Right renal pelvis (tissue), 4 donors: ENCODE results near the gene C16orf92. TPM values are rescaled to one million over a fixed set of nuclear protein-coding genes. Genes with fewer than 3 reads are reported as not detected.

Source experiments
- DNase-seq, 4 donors: peaks; one replicate each; pipeline ENCODE4 v3.0.0-alpha.2; 2013; ENCODE audit warnings: low read depth in 4 of 4, low spot score in 3 of 4, missing footprints in 1 of 4
- polyA plus RNA-seq, 4 donors: library from polyadenylated mRNA; unstranded; fragments of 120-200 nt; gene quantifications; one replicate each; pipeline ENCODE4 v1.2.1, GENCODE V29; 2013; ENCODE audit not compliant: insufficient read length in 4 of 4

Gene C16orf92
- polyA plus RNA-seq, 4 donors = not detected

DNA sequence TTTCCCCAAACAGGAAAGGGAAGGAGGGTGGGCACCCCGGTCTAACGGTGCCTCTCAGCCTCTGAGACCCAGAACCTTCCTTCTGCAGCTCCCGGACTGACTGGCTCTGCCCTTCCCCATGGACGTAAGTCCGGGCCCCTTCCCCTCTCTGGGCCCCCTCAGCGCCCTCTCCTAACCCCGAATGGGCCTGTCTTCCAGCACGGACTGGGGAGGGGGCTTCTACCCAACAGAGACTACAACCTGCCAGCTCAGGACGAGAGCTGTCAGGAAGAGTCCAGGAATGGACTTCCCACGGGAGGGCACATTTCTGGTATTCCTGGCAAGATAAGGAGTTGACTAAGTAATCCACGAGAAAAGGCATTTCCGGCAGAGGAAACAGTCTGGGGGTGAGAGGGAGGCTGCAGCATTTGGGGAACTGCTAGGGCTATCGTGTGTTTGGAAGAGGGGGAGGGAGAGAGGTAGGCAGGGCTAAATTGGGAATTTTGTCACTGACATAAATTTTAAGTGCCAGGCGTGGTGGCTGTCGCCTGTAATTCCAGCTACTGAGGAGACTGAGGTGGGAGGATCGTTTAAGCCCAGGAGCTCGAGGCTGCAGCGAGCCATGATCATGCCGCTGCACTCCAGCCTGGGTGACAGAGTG lies 30.5 kb downstream of the C16orf92 start:
- no peak for DNase-seq

DNA sequence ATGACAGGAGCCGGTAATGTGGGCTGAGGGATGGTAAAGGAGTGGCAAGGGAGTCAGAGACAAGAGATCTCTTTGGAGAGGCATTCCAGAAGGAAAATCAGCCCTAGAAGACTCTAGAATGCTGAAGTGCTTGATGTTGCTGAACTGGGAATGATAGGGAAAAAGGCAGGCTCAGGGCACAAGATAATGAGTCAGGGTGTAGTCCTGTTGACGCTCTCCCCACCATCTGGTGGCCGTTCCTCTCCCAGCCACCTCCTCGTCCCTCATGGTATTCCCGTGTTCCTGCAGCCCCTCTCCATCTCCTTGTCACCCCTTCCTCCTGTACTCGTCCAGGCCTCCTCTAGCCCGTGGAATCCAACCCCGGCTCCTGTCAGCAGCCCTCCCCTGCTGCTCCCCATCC lies 31.5 kb downstream of the C16orf92 start:
- DNase-seq = no peak

DNA sequence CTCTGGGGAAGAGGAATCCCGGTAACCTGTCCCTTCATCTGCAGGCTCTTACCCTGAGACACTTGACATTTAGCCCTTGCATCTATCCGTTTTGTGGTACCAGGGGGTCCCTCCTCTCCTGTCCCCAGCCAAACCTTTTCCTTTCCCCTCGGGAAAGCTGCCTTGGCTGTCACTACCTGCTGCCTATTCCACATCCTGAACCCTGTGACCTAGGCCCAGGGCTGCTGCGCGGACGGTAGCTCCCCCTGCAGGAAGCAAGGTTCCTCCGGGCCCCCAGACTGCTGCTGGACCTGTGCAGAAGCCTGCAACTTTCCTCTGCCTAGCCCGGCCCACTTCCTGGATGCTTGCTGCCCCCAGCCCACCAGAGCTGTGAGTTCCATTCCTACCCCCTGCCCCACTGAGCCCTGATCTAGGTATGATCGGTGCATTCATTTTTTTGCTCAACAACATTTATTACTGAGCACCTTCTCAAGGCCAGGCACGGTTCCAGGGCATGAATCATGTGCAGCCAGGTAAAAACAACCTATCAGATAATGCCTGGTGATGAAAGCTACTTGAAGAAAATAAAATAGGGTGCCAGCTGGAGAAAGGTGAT lies 32.1 kb downstream of the C16orf92 start:
- DNase-seq = no peak

DNA sequence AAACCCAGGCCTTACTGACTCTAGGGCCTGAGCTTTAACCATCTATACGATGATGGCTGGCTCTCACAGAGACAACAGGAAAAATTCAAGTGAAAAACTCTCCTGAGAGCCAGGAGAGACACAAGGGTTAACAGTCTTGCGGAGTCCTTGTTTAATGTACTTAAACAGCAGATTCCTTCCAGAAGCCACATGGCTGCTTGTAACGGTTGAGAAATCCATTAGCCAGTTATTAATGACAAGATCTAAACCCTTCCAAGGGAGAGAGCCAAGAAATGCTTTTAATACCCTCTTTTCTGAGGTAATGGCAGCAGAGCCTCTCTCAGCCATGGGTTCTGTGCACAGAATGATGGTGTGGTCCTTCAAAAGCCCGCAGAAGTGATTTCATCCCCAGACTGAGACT lies 37.3 kb downstream of the C16orf92 start:
- DNase-seq = no peak

GRCh38 chr16:30060836-30061554 lies 38.0 kb downstream of the C16orf92 start:
- DNase-seq = no peak

GRCh38 chr16:30063278-30063892 lies 40.4 kb downstream of the C16orf92 start:
- no peak for DNase-seq

DNA sequence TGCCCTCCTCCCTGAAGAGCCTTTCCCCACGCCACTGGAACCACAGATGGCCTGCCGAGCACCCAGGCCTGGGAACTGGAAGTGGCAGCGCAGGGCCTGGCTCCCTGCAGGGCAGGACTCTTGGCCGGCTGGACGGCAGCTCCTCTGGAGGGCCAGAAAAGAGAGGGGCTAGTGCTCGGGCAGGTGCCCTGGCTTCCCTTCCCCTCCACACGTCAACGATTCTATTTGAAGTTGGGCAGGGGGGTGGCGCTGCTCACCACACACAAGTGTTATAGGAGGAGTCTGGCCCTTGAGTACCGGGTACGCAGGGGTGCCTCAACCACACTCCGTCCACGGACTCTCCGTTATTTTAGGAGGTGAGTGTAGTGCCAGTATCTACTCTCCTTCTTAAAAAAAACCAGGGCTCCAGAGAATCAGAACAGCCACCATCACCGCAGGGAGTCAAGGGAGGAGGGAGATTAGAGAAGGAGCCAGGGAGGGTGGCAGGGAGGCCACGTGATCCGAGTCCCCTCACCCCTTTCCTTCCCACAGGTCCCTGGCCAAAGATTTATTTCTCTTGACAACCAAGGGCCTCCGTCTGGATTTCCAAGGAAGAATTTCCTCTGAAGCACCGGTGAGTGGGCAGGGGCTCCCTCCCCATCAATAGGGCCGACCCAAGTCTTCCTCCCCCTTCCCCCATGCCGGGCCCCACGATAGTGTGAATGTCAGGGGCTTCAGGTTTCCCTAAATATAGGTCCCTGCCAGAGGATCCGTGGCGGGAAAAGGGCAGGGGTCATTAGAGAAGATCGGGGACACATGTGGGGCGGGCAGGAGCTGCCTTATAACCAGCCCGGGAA lies 41.1 kb downstream of the C16orf92 start:
- peak in 2 of 4 donors; percentile 53 to 68 for DNase-seq

DNA sequence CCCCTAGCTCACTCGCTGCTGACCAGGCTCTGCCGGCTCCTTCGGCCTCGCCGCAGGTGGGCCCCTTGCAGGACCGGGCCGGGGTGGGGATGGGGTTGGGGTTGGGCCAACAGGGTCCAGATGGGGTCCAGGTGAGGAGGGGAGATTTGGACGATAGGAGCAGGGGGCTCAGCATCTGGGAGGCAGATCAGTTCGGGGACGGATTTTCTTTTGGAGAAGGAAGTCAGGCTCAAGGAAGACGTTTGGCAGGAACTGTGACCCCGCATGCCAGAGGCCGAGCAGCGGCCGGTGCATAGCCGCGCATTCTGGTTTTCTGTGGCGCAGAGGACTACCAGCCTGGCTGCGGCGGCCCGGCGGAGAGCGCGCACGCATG lies 41.7 kb downstream of the C16orf92 start:
- DNase-seq = no peak

DNA sequence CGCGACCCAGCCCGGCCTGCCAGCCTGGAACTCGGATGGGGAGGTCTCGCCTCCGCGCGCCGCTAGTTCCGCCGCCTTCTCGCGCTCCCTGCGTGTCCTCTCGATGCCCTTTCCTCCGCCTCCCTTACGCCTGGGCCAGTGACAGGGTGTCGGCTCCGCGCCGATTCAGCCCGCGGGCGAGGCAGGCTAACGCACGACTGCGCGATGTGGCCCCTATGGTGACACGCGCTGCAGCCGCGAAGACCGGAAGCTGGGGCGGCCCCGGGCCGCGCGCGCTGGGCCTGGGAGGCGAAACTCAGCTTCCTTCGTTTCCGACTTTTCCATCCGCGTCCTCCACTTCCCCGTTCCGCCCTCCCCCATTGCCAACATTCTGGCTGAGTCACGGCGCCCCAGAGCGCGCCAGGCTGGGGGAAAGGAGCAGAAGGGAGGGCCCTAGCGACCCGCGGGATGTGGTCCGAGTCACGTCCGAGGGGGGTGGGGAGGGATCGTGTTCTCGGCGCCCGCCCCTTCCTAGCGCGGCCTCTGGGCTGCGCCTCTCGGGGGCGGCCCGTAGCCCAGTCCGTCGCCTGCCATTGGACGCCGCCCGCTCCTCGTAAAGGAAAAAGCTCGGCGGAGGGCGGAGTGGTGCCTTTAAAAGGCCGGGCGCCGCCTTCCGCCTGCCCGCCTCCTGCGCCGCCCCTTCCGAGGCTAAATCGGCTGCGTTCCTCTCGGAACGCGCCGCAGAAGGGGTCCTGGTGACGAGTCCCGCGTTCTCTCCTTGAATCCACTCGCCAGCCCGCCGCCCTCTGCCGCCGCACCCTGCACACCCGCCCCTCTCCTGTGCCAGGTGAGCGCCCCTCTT lies 42.3 kb downstream of the C16orf92 start, which contains the start of gene ALDOA:
Gene ALDOA, plus strand, starts transcription at position 659 of the 841 bp plus-strand sequence. CDS start 1,138 bp downstream, outside the sequence.
- DNase-seq = peak; percentile 94 to 97 (median 96)

DNA sequence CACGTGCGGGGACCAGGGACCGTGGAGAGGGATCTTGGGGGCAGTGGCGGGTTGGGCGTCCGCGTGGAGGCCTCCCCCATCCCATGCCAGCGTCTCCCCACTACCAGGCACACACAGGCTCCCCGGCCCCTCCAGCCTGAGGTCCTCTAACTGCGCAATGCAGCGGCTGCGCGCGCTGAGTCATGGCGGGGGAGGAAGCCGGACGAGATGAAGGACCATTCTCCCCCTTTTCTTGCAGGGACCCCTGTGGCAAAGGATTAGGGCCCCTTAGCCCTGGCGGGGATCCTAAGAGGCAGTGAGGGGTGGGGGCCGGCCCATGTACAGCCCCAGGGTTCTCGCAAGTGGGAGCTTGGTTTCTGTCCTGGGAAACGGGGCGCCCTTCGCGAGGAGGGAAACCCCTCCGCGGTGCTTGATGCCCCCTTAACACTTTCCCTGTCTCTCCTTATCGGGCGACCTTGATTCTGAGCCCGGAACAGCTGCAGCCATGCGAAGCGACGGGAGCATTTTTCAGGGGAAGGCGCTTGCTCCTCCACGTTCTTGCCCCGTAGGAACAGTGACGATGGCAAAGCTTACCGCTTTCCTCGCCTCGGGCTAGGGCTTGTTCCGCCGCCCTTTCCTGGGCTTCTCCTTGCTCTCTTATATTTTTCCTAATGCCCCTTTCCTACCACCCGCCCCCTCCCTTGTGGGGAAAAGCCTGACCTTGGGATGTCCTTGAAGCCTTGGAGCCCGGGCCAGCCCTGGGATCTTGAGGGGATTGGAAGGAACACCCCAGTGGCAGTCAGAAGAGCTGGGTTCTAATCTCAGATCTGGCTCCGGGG lies 43.2 kb downstream of the C16orf92 start:
- DNase-seq = no peak

GRCh38 chr16:30066761-30067583 lies 44.0 kb downstream of the C16orf92 start:
- no peak for DNase-seq

DNA sequence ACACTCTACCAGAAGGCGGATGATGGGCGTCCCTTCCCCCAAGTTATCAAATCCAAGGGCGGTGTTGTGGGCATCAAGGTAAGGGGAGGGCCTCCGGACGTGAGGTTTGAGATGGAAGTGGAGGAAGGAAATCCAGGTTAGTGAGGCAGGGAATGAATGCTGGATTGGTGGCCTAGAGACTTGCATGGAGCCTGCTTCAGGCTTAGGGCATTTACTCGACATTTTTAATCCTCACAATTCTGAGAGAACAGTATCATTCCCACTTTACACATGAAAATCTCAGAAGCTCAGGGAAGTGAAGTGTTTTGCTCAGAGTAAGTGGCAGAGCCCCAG lies 44.6 kb downstream of the C16orf92 start:
- no peak for DNase-seq

GRCh38 chr16:30068333-30068732 lies 45.3 kb downstream of the C16orf92 start:
- no peak for DNase-seq

GRCh38 chr16:30068750-30069610 lies 46.0 kb downstream of the C16orf92 start:
- no peak for DNase-seq

DNA sequence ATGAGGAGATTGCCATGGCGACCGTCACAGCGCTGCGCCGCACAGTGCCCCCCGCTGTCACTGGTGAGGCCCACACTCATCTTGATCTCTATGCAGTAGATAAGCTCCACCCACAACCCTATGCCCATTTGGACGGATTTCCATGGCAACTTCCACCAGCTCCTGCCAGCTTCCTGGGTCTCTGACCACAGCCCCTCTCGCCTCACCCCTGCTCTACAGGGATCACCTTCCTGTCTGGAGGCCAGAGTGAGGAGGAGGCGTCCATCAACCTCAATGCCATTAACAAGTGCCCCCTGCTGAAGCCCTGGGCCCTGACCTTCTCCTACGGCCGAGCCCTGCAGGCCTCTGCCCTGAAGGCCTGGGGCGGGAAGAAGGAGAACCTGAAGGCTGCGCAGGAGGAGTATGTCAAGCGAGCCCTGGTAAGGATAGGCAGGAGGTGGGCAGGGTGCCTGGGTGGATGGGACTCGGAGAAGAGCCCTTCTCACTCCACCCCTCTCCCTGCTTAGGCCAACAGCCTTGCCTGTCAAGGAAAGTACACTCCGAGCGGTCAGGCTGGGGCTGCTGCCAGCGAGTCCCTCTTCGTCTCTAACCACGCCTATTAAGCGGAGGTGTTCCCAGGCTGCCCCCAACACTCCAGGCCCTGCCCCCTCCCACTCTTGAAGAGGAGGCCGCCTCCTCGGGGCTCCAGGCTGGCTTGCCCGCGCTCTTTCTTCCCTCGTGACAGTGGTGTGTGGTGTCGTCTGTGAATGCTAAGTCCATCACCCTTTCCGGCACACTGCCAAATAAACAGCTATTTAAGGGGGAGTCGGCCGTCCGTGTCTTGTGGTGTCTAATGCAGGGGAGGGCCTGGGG lies 46.8 kb downstream of the C16orf92 start:
- DNase-seq = no peak

GRCh38 chr16:30070490-30070889 lies 47.5 kb downstream of the C16orf92 start:
- DNase-seq = no peak
